Transverse colon (tissue), 4 donors: Measurements from ENCODE around the gene PSMB7. TPM values are rescaled to one million over a fixed set of nuclear protein-coding genes. Genes with fewer than 3 reads are reported as not detected.

Source experiments
- DNase-seq: peaks from one replicate; pipeline ENCODE4 v3.0.0-alpha.2; 2019
- H3K27ac ChIP-seq, 4 donors: fragments of 200-600 bp; sonication (generic); 2 replicates each; pipeline ENCODE4 v1.5.1; 2016 to 2018; ENCODE audit warnings: inconsistent platforms in 4 of 4
- H3K27me3 ChIP-seq: fragments of 200-600 bp; sonication (generic); 2 replicates; pipeline ENCODE4 v1.5.1; 2017; ENCODE audit warnings: inconsistent platforms
- H3K36me3 ChIP-seq, 4 donors: fragments of 200-600 bp; sonication (generic); 2 replicates each; pipeline ENCODE4 v1.5.1; 2017 to 2019; ENCODE audit warnings: inconsistent platforms in 4 of 4
- H3K4me1 ChIP-seq, 4 donors: fragments of 200-600 bp; sonication (generic); 2 replicates each; pipeline ENCODE4 v1.5.1; 2017 to 2020; ENCODE audit warnings: inconsistent platforms in 4 of 4
- H3K4me3 ChIP-seq, 4 donors: fragments of 200-600 bp; sonication (generic); 1 replicate in 1 of 4; 2 replicates in 3 of 4; pipeline versions ENCODE4 v1.5.1 to v1.6.1; 2017 to 2019; ENCODE audit warnings: inconsistent platforms in 4 of 4
- H3K9me3 ChIP-seq, 2 donors: fragments of 200-600 bp; sonication (generic); 2 replicates each; pipeline ENCODE4 v1.5.1; 2017 to 2019; ENCODE audit warnings: inconsistent platforms in 2 of 2
- CTCF ChIP-seq, 5 experiments: fragments of 200-600 bp in 3 of 5; fragments of 450-650 bp in 2 of 5; sonication (generic) in 3 of 5; IDR thresholded peaks; 1 replicate in 2 of 5; 2 replicates in 3 of 5; pipeline ENCODE4 v1.5.1; 2016 to 2017; ENCODE audit warnings: antibody characterized with exemption in 5 of 5, inconsistent platforms in 3 of 5, mild to moderate bottlenecking in 2 of 5, moderate library complexity in 1 of 5
- EP300 ChIP-seq: sonication (generic); formaldehyde crosslinking; IDR thresholded peaks from one replicate; pipeline ENCODE4 v1.6.1; 2017; ENCODE audit warnings: antibody characterized with exemption, low read depth
- POLR2A ChIP-seq: fragments of 450-650 bp; IDR thresholded peaks from one replicate; pipeline ENCODE4 v1.6.1; 2016; ENCODE audit warnings: antibody characterized with exemption, mild to moderate bottlenecking, moderate library complexity
- POLR2AphosphoS5 ChIP-seq, 3 donors: sonication (generic); formaldehyde crosslinking; IDR thresholded peaks; one replicate each; pipeline ENCODE4 v1.6.1; 2016; ENCODE audit warnings: antibody characterized with exemption in 3 of 3
- WGBS, 2 donors: methylation state at CpG; one replicate each; pipeline ENCODE4 v1.1.5; 2018; ENCODE audit warnings: low coverage in 1 of 2; 5-methylcytosine and 5-hydroxymethylcytosine counted together
- in situ Hi-C, 4 donors: fragments of 200-750 bp; cut with MboI; loops; one replicate each; pipeline versions ENCODE4 v1.15.0 to v1.15.1; 2017; ENCODE audit warnings: low sequenced_read_pairs in 3 of 4, low pct_ligation_motif_present in 1 of 4, low pct_unique_long_range_greater_than_20kb in 1 of 4
- intact Hi-C: fragments of 100-400 bp; cut with DNase I; formaldehyde crosslinking; loops from one replicate; pipeline ENCODE4 v1.15.1; 2023; ENCODE audit warnings: low total_unique reads
- total RNA-seq, 4 donors: library from RNA; depleted of rRNA; stranded (reverse); fragments of >200 nt; gene quantifications; one replicate each; pipeline ENCODE4 v1.1.0, GENCODE V29; 2016

PSMB7 gene
- total RNA-seq, 4 donors from 2014 or later = 11.6 to 136 (median 51.6) TPM

- DNase-seq = no peak
- H3K9me3 ChIP-seq = no peaks in the 10 kb centered on the region
- H3K36me3 ChIP-seq = no peaks in the 10 kb centered on the region
- WGBS, 2 donors = 83 to 86% methylated on average over 9 of the region's 9 CpGs
- in situ Hi-C loops (no loop called here), intact Hi-C loops (no loop called here)
- H3K27ac ChIP-seq = no peak overlapping the region
- no peak for TF ChIP-seq POLR2AphosphoS5 (IDR thresholded peaks at IDR 0.05)
- no peak for TF ChIP-seq EP300
- no peak for TF ChIP-seq POLR2A
- TF ChIP-seq CTCF (IDR thresholded peaks at IDR 0.05) = no peak
- no peaks in the 10 kb centered on the region for H3K4me1 ChIP-seq
- H3K4me3 ChIP-seq = no peak overlapping the region
- no peaks in the 10 kb centered on the region for H3K27me3 ChIP-seq
Observed at GRCh38 chr9:124370896-124371582, 44.2 kb downstream of the PSMB7 start.

GRCh38 chr9:124369231-124369797 lies 45.9 kb downstream of the PSMB7 start:
- Histone ChIP-seq H3K36me3 (no peaks in the 10 kb centered on the region), H3K9me3 (no peaks in the 10 kb centered on the region), H3K27me3 (no peaks in the 10 kb centered on the region), H3K4me1 (no peaks in the 10 kb centered on the region), H3K27ac (no peak overlapping the region), H3K4me3 (no peak overlapping the region)
- TF ChIP-seq POLR2AphosphoS5 (IDR thresholded peaks at IDR 0.05) (no peak), POLR2A (no peak), CTCF (IDR thresholded peaks at IDR 0.05) (no peak), EP300 (no peak)
- intact Hi-C loops = no loop called here
- no peak for DNase-seq
- 91% methylated on average over 9 of the region's 9 CpGs; no CpG with 5 or more reads in 1 of the 2 donors for WGBS, 2 donors
- in situ Hi-C loops = no loop called here

- no peak for TF ChIP-seq POLR2AphosphoS5 (IDR thresholded peaks at IDR 0.05)
- no peak for TF ChIP-seq EP300
- TF ChIP-seq POLR2A = no peak
- no peak for TF ChIP-seq CTCF (IDR thresholded peaks at IDR 0.05)
- no peak overlapping the region for H3K27ac ChIP-seq
- no peaks in the 10 kb centered on the region for H3K27me3 ChIP-seq
- no peak for DNase-seq
- no peaks in the 10 kb centered on the region for H3K4me1 ChIP-seq
- H3K36me3 ChIP-seq = no peaks in the 10 kb centered on the region
- intact Hi-C loops (no loop called here), in situ Hi-C loops (no loop called here)
- no peaks in the 10 kb centered on the region for H3K9me3 ChIP-seq
- no peak overlapping the region for H3K4me3 ChIP-seq
- 81 to 82% methylated on average over 3 of the region's 3 CpGs for whole genome bisulfite sequencing, 2 donors
Observed at GRCh38 chr9:124368692-124369091, 46.5 kb downstream of the PSMB7 start.

- intact Hi-C loops = no loop called here
- in situ Hi-C loops = no loop called here
- H3K4me3 ChIP-seq = no peak overlapping the region
- H3K27ac ChIP-seq = no peak overlapping the region
- no peak for TF ChIP-seq CTCF (IDR thresholded peaks at IDR 0.05)
- no peak for TF ChIP-seq EP300
- no peak for TF ChIP-seq POLR2AphosphoS5 (IDR thresholded peaks at IDR 0.05)
- 90 to 100% methylated on average over 7 to 10 of the region's 10 CpGs for WGBS, 2 donors
- H3K4me1 ChIP-seq = no peaks in the 10 kb centered on the region
- DNase-seq = no peak
- H3K27me3 ChIP-seq = no peaks in the 10 kb centered on the region
- no peaks in the 10 kb centered on the region for H3K9me3 ChIP-seq
- no peaks in the 10 kb centered on the region for H3K36me3 ChIP-seq
Observed at GRCh38 chr9:124366476-124367220, 48.6 kb downstream of the PSMB7 start.
